Activated naive CD8-positive, alpha-beta T cell treated with anti-CD3 and anti-CD28 coated beads, Interleukin-2, amount 50 U/mL, for 16 hours (primary cell): ENCODE results near the gene HDAC6.
"Not testable (repeated sequence)": the region's sequence is repeated elsewhere in the genome, so short reads cannot be mapped to it uniquely, and the experiment has no call there.

Experiments
- DNase-seq: peaks from one replicate; pipeline ENCODE4 v3.0.0-alpha.2; 2020; ENCODE audit warnings: low read depth, low spot score

The HDAC6 gene

GRCh38 chrX:48824066-48824465 is 22.2 kb downstream of the HDAC6 start:
- no peak for DNase-seq

- no peak for DNase-seq
These were observed 24.4 kb downstream of the HDAC6 start, which contains the start of gene ERAS for GRCh38 chrX:48826135-48826875. TSS of gene ERAS (plus strand) at chrX:48826513. CDS start at chrX:48829124, 2,611 bp downstream.

GRCh38 chrX:48826876-48827653 is 25.2 kb downstream of the HDAC6 start:
- DNase-seq = no peak

- no peak for DNase-seq
These were observed 25.7 kb downstream of the HDAC6 start for GRCh38 chrX:48827654-48827968.

- no peak for DNase-seq
These were observed 27.3 kb downstream of the HDAC6 start for GRCh38 chrX:48829016-48829735.

- DNase-seq = no peak
These were observed 29.5 kb downstream of the HDAC6 start for GRCh38 chrX:48831136-48831908.

GRCh38 chrX:48831909-48832291 is 30.0 kb downstream of the HDAC6 start:
- no peak for DNase-seq

- no peak for DNase-seq
These were observed 31.8 kb downstream of the HDAC6 start for GRCh38 chrX:48833542-48834138.

- no peak for DNase-seq
These were observed 32.5 kb downstream of the HDAC6 start for GRCh38 chrX:48834383-48834709.

- no peak for DNase-seq
These were observed 33.9 kb downstream of the HDAC6 start, which contains the start of gene PCSK1N for GRCh38 chrX:48835524-48836329. TSS of gene PCSK1N (minus strand) at chrX:48835610. CDS start at chrX:48835532, 78 bp downstream.

GRCh38 chrX:48839686-48840085 is 37.8 kb downstream of the HDAC6 start:
- no peak for DNase-seq

GRCh38 chrX:48848847-48849246 is 47.0 kb downstream of the HDAC6 start:
- DNase-seq = no peak

- no peak for DNase-seq
These were observed 51.0 kb downstream of the HDAC6 start for GRCh38 chrX:48852857-48853256.

- DNase-seq = not testable (repeated sequence)
These were observed 51.6 kb downstream of the HDAC6 start for GRCh38 chrX:48853494-48853893.

- DNase-seq = not testable (repeated sequence)
These were observed 52.4 kb downstream of the HDAC6 start for GRCh38 chrX:48854121-48854804.

GRCh38 chrX:48854898-48855297 is 53.0 kb downstream of the HDAC6 start:
- no peak for DNase-seq

- no peak for DNase-seq
These were observed 62.3 kb downstream of the HDAC6 start for GRCh38 chrX:48864210-48864609.

GRCh38 chrX:48872017-48872416 is 70.2 kb downstream of the HDAC6 start:
- DNase-seq = not testable (repeated sequence)
